Ecto neural progenitor cell (in vitro differentiated cells): ENCODE results near the gene ADAMTS9.

Experiments used
- DNase-seq: peaks from one replicate; pipeline ENCODE4 v3.0.0-alpha.2; 2018; ENCODE audit warnings: low spot score

The ADAMTS9 gene, protein sequence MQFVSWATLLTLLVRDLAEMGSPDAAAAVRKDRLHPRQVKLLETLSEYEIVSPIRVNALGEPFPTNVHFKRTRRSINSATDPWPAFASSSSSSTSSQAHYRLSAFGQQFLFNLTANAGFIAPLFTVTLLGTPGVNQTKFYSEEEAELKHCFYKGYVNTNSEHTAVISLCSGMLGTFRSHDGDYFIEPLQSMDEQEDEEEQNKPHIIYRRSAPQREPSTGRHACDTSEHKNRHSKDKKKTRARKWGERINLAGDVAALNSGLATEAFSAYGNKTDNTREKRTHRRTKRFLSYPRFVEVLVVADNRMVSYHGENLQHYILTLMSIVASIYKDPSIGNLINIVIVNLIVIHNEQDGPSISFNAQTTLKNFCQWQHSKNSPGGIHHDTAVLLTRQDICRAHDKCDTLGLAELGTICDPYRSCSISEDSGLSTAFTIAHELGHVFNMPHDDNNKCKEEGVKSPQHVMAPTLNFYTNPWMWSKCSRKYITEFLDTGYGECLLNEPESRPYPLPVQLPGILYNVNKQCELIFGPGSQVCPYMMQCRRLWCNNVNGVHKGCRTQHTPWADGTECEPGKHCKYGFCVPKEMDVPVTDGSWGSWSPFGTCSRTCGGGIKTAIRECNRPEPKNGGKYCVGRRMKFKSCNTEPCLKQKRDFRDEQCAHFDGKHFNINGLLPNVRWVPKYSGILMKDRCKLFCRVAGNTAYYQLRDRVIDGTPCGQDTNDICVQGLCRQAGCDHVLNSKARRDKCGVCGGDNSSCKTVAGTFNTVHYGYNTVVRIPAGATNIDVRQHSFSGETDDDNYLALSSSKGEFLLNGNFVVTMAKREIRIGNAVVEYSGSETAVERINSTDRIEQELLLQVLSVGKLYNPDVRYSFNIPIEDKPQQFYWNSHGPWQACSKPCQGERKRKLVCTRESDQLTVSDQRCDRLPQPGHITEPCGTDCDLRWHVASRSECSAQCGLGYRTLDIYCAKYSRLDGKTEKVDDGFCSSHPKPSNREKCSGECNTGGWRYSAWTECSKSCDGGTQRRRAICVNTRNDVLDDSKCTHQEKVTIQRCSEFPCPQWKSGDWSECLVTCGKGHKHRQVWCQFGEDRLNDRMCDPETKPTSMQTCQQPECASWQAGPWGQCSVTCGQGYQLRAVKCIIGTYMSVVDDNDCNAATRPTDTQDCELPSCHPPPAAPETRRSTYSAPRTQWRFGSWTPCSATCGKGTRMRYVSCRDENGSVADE (N-terminal part only)

GRCh38 chr3:64687781-64688604 lies at the start of gene ADAMTS9:
Gene ADAMTS9, minus strand, starts transcription at chr3:64688000. Its CDS starts 343 bp downstream, at chr3:64687657.
- peak; percentile 89 for DNase-seq

DNA sequence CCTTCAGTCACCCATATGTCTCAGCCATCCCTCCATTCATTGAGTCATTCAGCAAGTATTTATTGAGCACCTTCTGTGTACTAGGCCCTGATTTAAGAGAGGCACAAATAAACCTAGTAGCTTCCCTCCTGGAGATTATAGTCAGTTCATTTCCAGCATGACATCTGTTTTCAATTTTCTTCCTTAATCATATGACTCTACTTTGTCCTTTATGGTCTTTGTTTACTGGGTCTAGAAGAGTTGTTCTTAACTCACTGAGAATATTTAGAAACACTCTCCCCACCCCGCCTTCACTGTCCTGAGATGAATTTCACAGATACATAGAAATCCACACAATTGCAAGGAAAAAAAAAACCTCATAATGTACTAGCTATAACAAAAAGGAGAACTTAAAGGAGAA lies 44.8 kb upstream of the ADAMTS9 start:
- no peak for DNase-seq

DNA sequence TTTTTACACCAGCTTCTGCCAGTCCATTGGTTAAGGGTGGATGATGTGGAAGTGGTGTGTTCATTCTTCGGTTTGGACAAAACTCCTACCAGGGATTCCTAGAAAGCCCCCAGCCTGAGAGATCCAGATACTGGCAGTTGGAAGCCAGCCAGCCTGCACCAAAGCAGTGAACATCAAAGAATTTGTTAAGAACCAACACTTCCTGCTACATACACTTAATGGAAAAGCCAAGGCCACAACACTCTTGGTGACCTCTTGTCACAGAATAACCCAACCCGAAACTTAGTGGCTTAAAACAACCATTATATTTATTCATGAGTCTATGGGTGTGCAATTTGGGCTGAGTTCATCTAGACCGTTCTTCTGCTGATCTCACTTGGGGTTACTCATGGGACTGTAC lies 42.9 kb upstream of the ADAMTS9 start:
- DNase-seq = no peak

- DNase-seq = no peak
These were observed 41.2 kb upstream of the ADAMTS9 start for GRCh38 chr3:64728994-64729393.

DNA sequence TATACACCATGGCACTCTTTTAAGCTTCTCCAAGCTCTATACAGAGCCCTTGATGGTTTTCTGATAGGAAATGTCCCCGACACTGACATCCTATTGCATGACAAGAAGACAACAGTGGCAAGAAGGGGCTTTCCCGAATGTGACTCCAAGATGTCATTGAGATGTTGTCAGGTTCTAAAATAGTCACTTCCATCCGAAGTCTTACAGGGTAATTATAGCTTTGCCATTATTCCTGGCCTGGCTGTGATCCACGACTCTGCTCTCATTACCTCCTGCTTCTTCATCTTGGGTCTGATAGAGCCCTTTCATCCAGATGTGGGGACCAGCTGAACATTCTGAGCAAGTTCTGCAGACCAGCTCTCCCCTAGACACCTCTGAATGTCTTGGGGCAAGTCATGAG lies 40.6 kb upstream of the ADAMTS9 start:
- no peak for DNase-seq

GRCh38 chr3:64726414-64727090 lies 38.8 kb upstream of the ADAMTS9 start:
- no peak for DNase-seq

DNA sequence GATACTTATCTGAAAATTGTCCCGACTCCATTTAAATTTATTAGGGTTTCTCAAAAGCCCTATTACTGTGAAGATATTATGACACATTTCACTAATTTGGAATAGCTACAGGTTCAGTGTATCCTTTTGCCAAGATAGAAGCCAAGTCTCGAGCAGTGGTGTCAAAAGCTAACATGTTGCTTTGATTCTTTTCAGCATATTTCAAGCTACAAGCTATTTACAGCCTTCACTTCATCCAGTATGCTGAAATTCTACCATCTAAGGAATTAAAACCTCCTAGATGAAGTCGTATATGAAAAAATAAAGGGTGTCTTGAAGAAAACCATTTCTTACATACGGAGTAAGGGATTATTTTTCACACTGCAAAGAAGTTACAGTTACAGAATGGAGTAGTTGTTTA lies 31.2 kb upstream of the ADAMTS9 start:
- DNase-seq = no peak

- DNase-seq = no peak
These were observed 30.2 kb upstream of the ADAMTS9 start for GRCh38 chr3:64717872-64718613.

GRCh38 chr3:64717411-64717810 lies 29.6 kb upstream of the ADAMTS9 start:
- DNase-seq = no peak

DNA sequence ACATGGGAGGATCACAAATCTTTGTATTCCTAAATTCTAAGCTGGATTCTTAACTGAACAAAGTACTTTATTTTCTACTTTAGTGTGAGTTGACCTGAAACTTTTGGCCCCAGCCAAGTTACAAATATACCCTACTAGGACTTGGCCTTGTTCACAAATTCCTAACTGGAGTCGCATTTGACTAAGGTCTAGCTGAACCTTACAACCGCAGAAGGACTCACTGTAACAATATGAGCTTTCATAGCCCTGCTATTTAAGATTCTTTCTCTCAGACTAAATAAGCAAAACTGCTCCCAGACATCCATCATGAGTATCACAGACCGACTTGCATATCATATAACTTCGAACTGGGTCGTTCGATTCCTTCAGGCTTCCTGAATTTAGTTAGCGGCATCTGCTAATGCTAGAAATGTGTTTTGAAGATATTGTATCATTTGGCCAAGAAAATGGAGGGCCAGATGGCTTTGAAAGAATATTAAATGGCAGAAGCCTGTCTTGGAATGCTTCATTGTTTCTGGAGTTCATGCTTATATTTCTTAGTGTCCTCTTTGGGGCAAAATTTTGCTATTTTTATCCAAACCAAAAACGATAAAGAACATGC lies 28.4 kb upstream of the ADAMTS9 start:
- no peak for DNase-seq

- DNase-seq = no peak
These were observed 27.6 kb upstream of the ADAMTS9 start for GRCh38 chr3:64715211-64715982.

DNA sequence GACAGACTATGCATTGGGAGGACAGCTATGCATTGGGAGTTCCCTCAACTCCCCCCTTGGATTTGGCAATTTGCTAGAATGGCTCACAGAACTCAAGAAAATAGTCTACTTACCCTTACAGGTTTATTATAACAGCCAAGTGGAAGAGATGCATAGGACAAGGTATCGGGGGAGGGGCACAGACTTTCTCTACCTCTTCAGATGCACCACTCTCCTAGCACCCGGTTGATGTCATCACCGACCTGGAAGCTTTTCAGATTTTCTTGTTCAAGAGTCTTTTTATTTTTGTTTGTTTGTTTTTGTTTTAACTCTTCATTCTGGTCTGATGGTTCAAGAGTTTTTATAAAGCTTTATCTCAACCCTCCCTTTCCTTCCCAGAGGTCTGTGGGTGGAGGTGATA lies 20.7 kb upstream of the ADAMTS9 start:
- no peak for DNase-seq

GRCh38 chr3:64705946-64706345 lies 18.1 kb upstream of the ADAMTS9 start:
- DNase-seq = no peak

GRCh38 chr3:64696896-64697295 lies 9.1 kb upstream of the ADAMTS9 start:
- DNase-seq = no peak

- no peak for DNase-seq
These were observed 6.3 kb upstream of the ADAMTS9 start for GRCh38 chr3:64694114-64694513.

DNA sequence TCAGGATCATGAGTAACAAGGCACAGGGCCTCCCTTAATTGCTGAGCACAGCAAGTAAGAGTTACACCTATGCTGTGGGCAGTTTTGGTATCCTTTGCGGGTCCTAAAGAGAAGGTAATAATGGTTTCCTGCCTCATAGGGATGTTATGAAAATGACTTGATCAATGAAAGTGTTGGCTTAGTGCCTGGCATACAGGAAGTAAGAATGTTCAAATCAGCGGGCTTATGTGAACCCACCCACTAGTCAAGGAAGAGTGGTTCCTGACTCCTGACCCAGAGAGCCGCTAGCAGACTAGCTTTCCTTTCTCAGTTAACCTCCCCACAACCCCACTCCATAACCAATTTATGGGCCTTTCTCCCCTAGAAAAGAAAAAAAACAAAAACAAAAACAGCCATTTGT lies 5.2 kb upstream of the ADAMTS9 start:
- DNase-seq = no peak

- DNase-seq = no peak
These were observed 3.3 kb upstream of the ADAMTS9 start for GRCh38 chr3:64691051-64691450.

DNA sequence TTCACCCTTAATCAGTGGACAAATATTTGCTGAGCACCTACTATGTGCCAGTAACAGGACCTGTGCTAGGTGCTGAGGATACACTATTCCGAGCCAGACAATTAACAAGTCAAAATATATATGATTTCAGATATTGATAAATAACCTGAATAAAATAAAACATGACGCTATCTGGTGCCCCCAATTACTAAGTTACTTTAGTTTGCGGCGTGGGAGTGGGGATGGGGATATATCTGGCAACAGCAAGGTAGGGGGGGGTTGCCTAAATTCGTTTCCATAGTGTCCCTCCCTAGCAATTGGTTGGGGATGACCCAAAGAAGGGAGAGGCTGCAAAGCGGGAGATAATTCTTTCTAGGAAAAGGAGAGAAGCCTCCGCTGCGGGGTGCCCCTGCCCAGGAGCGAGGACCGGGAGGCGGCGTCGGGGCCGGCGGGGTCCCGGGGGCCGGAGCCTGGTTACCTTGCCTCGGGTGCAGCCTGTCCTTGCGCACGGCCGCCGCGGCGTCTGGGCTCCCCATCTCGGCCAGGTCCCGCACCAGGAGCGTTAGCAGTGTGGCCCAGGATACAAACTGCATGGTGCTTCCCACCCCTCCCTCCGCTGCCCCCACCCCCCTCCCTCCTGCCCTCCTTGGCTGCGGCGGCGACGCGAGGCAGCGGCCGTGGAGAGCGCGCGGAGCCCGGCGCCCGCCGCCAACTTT lies 567 bp downstream of the ADAMTS9 start:
- no peak for DNase-seq
